GM23248 (cell line): ENCODE measurements around the gene FHOD3.

ENCODE experiments used
- EZH2 ChIP-seq: fragments of 200-600 bp; sonication (generic); IDR thresholded peaks from 2 replicates; pipeline ENCODE4 v1.6.1; 2018; ENCODE audit warnings: antibody characterized with exemption, mild to moderate bottlenecking; ENCODE audit not compliant: insufficient read depth, poor library complexity, severe bottlenecking
- EZH2phosphoT487 ChIP-seq: fragments of 200-600 bp; sonication (generic); IDR thresholded peaks from 2 replicates; pipeline ENCODE4 v1.6.1; 2018; ENCODE audit warnings: antibody characterized with exemption, moderate library complexity, mild to moderate bottlenecking, low read depth; ENCODE audit not compliant: insufficient read depth

DNA sequence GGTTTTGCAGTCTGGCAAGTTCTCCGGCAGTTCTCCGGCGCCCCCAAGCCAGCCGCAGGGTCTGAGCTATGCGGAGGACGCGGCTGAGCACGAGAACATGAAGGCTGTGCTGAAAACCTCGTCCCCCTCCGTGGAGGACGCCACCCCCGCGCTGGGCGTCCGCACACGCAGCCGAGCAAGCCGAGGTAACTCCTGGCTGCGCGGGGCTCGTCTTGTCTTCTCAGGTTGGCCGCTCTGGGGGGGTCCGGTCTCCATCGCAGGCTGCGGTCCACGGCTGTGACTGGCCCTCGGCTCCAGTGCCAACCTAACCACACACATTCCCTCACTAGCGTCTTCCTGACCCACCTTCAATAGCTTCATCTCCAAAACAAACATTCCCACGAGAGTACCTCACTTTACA, 463.1 kb downstream of the FHOD3 start:
- TF ChIP-seq EZH2, result no peak
- TF ChIP-seq EZH2phosphoT487, result no peak
